Fibroblast of mammary gland (primary cell): ENCODE data around the gene CTXND1.

ENCODE experiments used
- DNase-seq: peaks from one replicate; pipeline ENCODE4 v3.0.0-alpha.2; 2010; ENCODE audit warnings: low read depth
- H3K4me3 ChIP-seq: 2 replicates; pipeline ENCODE4 v1.5.1; 2011; ENCODE audit warnings: low read depth, mild to moderate bottlenecking, low read length, moderate library complexity; ENCODE audit not compliant: control insufficient read depth
- CTCF ChIP-seq: conservative IDR thresholded peaks from 2 replicates; pipeline ENCODE4 v1.5.1; 2011; ENCODE audit warnings: low read depth, low read length, inconsistent platforms; ENCODE audit not compliant: control insufficient read depth, insufficient read depth

Gene CTXND1

GRCh38 chr15:80203361-80203885 lies 48.6 kb downstream of the CTXND1 start:
- no peak for TF ChIP-seq CTCF

GRCh38 chr15:80202641-80203360 lies 49.2 kb downstream of the CTXND1 start:
- DNase-seq, result no peak
- TF ChIP-seq CTCF, result no peak
- no peak overlapping the region for H3K4me3 ChIP-seq

More at GRCh38 chr15:80203361-80203885, 48.6 kb downstream of the CTXND1 start:
- DNase-seq, result no peak
- no peak overlapping the region for H3K4me3 ChIP-seq

- DNase-seq, result no peak
- TF ChIP-seq CTCF, result no peak
- no peak overlapping the region for H3K4me3 ChIP-seq
These were observed 50.0 kb downstream of the CTXND1 start for GRCh38 chr15:80202016-80202315.

- TF ChIP-seq CTCF, result no peak
- no peak for DNase-seq
- H3K4me3 ChIP-seq, result no peak overlapping the region
These were observed 50.6 kb downstream of the CTXND1 start for GRCh38 chr15:80201256-80202015.

- DNase-seq, result no peak
- H3K4me3 ChIP-seq, result no peak overlapping the region
- TF ChIP-seq CTCF, result no peak
These were observed 52.1 kb downstream of the CTXND1 start for GRCh38 chr15:80199869-80200268.

- no peak for TF ChIP-seq CTCF
- no peak for DNase-seq
- H3K4me3 ChIP-seq, result no peak overlapping the region
These were observed 52.6 kb downstream of the CTXND1 start for GRCh38 chr15:80199366-80199765.

GRCh38 chr15:80194914-80195313 lies 57.1 kb downstream of the CTXND1 start:
- no peak for DNase-seq
- H3K4me3 ChIP-seq, result no peak overlapping the region
- TF ChIP-seq CTCF, result no peak
